ENCODE results near the gene MKNK2. TPM values are rescaled to one million over a fixed set of nuclear protein-coding genes. Genes with fewer than 3 reads are reported as not detected.

Gene MKNK2
- total and polyA plus RNA-seq, 2 donors (not counting 1 experiment from before 2014, with no cell fraction given) = 440 to 777 TPM

DNA sequence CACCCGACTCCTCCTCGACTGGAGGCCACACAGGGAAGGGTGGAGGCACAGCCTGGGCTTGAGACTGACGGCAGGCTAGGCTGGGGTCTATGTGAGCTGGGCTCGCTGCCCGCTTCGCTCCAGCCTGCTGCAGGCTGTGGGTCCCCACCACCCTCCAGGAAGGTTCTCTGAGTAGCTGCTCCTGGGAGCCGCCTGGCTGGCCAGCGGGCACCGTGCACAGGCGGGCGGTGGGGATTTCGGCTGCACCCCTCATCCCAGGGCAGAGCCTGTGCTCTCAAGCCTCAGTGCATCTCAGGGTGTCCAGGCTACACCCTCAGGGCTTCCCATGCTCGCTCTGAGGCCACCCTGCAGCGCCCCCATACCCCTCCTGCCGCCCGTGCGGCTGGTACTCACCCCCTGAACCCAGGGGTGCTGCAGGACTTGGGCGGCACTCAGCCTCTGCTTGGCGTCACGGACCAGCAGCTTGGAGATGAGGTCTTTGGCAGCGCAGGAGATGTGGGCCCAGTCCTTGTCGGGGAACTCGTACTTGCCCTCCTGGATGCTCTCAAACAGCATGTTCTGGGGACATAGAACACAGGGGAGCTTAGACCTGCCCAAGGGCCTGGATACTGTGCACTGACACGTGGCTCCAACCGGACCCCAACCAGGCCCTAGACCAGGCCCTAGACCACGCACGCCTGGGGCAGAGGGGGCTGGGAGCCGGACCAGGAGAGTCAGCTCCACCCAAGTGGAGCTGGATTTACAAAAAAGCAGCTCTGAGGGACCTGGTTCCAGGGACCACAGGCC lies 10.2 kb downstream of the MKNK2 start:
- Histone ChIP-seq H3K9ac (ENCODE audit: low read length) (peak overlapping the region; percentile 69), H3K4me1 (ENCODE audit: control insufficient read depth in 2 of 2, insufficient read depth in 2 of 2, low read length in 2 of 2) (peaks cover 46 to 56% of the 10 kb centered on the region in 2 donors), H3K9me3 (ENCODE audit: control extremely low read depth in 1 of 3, control insufficient read depth in 2 of 3, insufficient read depth in 1 of 3, low read length in 2 of 3) (peaks cover 0 to 12% (median 0%) of the 10 kb centered on the region in 3 donors), H3K4me3 (ENCODE audit: control extremely low read depth in 1 of 5, extremely low read depth in 1 of 5, insufficient read depth in 1 of 5, low read depth in 2 of 5, low read length in 4 of 5) (peak overlapping the region in 2 of 5 experiments; percentile 47 to 55), H3K27me3 (replicated peaks in 1 of 4; ENCODE audit: control extremely low read depth in 1 of 4, control insufficient read depth in 3 of 4, insufficient read depth in 4 of 4, low read length in 3 of 4) (no peaks in the 10 kb centered on the region), H2AFZ (ENCODE audit: insufficient read depth, low read depth, low read length, poor library complexity, severe bottlenecking) (no peak overlapping the region), H3K4me2 (replicated peaks; ENCODE audit: low read depth, low read length, poor library complexity, severe bottlenecking) (peak overlapping the region; percentile 88), H4K20me1 (ENCODE audit: control insufficient read depth, insufficient read depth, low read length, poor library complexity, severe bottlenecking) (peaks cover 84% of the 10 kb centered on the region), H3K36me3 (replicated peaks in 1 of 2; ENCODE audit: control extremely low read depth in 1 of 2, control insufficient read depth in 1 of 2, extremely low read depth in 1 of 2, insufficient read depth in 2 of 2, low read length in 1 of 2) (peaks cover 0 to 74% of the 10 kb centered on the region in 2 experiments), H3K27ac (ENCODE audit: low read length in 2 of 2) (peak overlapping the region; percentile 98), H3K79me2 (ENCODE audit: control insufficient read depth, insufficient read depth, low read length) (peaks cover 53% of the 10 kb centered on the region)
- Mint-ChIP-seq H3K27ac (peak overlapping the region; percentile 87), H3K4me3 (peak overlapping the region; percentile 23), H3K4me1 (peaks cover 55% of the 10 kb centered on the region), H3K27me3 (no peaks in the 10 kb centered on the region), H3K9me3 (ENCODE audit: insufficient read depth) (no peaks in the 10 kb centered on the region)
- intact Hi-C loops (cut with micrococcal nuclease) = no loop called here
- no peak for TF ChIP-seq EZH2 (IDR thresholded peaks at IDR 0.05; ENCODE audit: borderline replicate concordance, insufficient read depth, low read depth, low read length, poor library complexity, severe bottlenecking)
- TF ChIP-seq, protein P1, sequence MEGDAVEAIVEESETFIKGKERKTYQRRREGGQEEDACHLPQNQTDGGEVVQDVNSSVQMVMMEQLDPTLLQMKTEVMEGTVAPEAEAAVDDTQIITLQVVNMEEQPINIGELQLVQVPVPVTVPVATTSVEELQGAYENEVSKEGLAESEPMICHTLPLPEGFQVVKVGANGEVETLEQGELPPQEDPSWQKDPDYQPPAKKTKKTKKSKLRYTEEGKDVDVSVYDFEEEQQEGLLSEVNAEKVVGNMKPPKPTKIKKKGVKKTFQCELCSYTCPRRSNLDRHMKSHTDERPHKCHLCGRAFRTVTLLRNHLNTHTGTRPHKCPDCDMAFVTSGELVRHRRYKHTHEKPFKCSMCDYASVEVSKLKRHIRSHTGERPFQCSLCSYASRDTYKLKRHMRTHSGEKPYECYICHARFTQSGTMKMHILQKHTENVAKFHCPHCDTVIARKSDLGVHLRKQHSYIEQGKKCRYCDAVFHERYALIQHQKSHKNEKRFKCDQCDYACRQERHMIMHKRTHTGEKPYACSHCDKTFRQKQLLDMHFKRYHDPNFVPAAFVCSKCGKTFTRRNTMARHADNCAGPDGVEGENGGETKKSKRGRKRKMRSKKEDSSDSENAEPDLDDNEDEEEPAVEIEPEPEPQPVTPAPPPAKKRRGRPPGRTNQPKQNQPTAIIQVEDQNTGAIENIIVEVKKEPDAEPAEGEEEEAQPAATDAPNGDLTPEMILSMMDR (IDR thresholded peaks at IDR 0.05) = no peak
- CTCF ChIA-PET = interaction anchor here (1.0 to 3.2 kb wide), 5 partner anchors 21 to 146 kb away, joined by 3 to 10 read pairs (median 4); no protein-coding TSS in a partner anchor
- POLR2A ChIA-PET = interaction anchor here (0.6 to 7.4 kb wide), 12 partner anchors 8 to 143 kb away, joined by 3 to 69 read pairs (median 4); partner anchors contain the start of genes AP3D1 and MKNK2
- 88% methylated on average over 28 of the region's 28 CpGs for whole genome bisulfite sequencing (ENCODE audit: insufficient coverage)
- DNase-seq (no peak), ATAC-seq (ENCODE audit: low read depth) (no peak)

Data from B cell (primary cell).